DND-41 (cell line): ENCODE measurements around the gene MAN2B2.

Experiments
- ATAC-seq: fragments of 200-7000 bp; cut with Tn5 transposase; 3 replicates; pipeline ENCODE4 v1.9.1; 2021; ENCODE audit warnings: low read depth; ENCODE audit not compliant: insufficient read depth
- DNase-seq: peaks from one replicate; pipeline ENCODE4 v3.0.0-alpha.2; 2020
- H2AFZ ChIP-seq: 2 replicates; pipeline ENCODE4 v1.6.0; 2012; ENCODE audit warnings: low read depth, low read length
- H3K27ac ChIP-seq: 2 replicates; pipeline ENCODE4 v1.5.1; 2012; ENCODE audit warnings: low read length, inconsistent platforms
- H3K27me3 ChIP-seq: fragments of 200-600 bp; sonication (generic); 2 replicates; pipeline ENCODE4 v1.6.0; 2012; ENCODE audit warnings: low read length, mild to moderate bottlenecking, inconsistent platforms; ENCODE audit not compliant: insufficient read depth, poor library complexity
- H3K36me3 ChIP-seq: 2 replicates; pipeline ENCODE4 v1.5.1; 2012; ENCODE audit warnings: low read length, inconsistent platforms; ENCODE audit not compliant: insufficient read depth
- H3K4me1 ChIP-seq: 2 replicates; pipeline ENCODE4 v1.5.1; 2012; ENCODE audit warnings: mild to moderate bottlenecking, low read length; ENCODE audit not compliant: insufficient read depth
- H3K4me2 ChIP-seq: 2 replicates; pipeline ENCODE4 v1.6.0; 2012; ENCODE audit warnings: mild to moderate bottlenecking, moderate library complexity, low read length, inconsistent platforms; ENCODE audit not compliant: insufficient read depth
- H3K4me3 ChIP-seq, 2 experiments: fragments of 200-600 bp in 1 of 2; shearing (Covaris generic) in 1 of 2; 2 replicates each; pipeline ENCODE4 v1.5.1; 2012 to 2016; ENCODE audit warnings: inconsistent platforms in 2 of 2, low read length in 2 of 2, mild to moderate bottlenecking in 2 of 2, low read depth in 1 of 2, moderate library complexity in 1 of 2
- H3K79me2 ChIP-seq: 2 replicates; pipeline ENCODE4 v1.6.0; 2012; ENCODE audit warnings: low read length, inconsistent platforms; ENCODE audit not compliant: insufficient read depth
- H3K9ac ChIP-seq: 2 replicates; pipeline ENCODE4 v1.6.0; 2012; ENCODE audit warnings: low read depth, mild to moderate bottlenecking, inconsistent platforms, low read length, moderate library complexity
- H3K9me3 ChIP-seq: 2 replicates; pipeline ENCODE4 v1.5.1; 2012; ENCODE audit warnings: low read length, moderate library complexity, mild to moderate bottlenecking, inconsistent platforms; ENCODE audit not compliant: insufficient read depth, severe bottlenecking
- H4K20me1 ChIP-seq: 2 replicates; pipeline ENCODE4 v1.6.0; 2012; ENCODE audit warnings: low read length; ENCODE audit not compliant: insufficient read depth
- CTCF ChIP-seq: IDR thresholded peaks from 2 replicates; pipeline ENCODE4 v1.5.1; 2012; ENCODE audit warnings: borderline replicate concordance, low read length, moderate library complexity, mild to moderate bottlenecking; ENCODE audit not compliant: poor library complexity, severe bottlenecking; ENCODE audit errors: extremely low read depth
- EZH2 ChIP-seq: IDR thresholded peaks from 3 replicates; pipeline ENCODE4 v1.6.1; 2012; ENCODE audit warnings: borderline replicate concordance, low read depth, mild to moderate bottlenecking, moderate library complexity, low read length, inconsistent platforms; ENCODE audit not compliant: severe bottlenecking

Gene MAN2B2

GRCh38 chr4:6535706-6536105 is 39.3 kb upstream of the MAN2B2 start:
- no peak for DNase-seq
- no peaks in the 10 kb centered on the region for H3K4me1 ChIP-seq
- H4K20me1 ChIP-seq = 0 out of 2 replicates have a peak, but pooled peaks cover 6% of the 10 kb centered on the region
- no peaks in the 10 kb centered on the region for H3K27me3 ChIP-seq
- H3K9me3 ChIP-seq = no peaks in the 10 kb centered on the region
- ATAC-seq = no peak
- no peaks in the 10 kb centered on the region for H3K36me3 ChIP-seq
- no peaks in the 10 kb centered on the region for H3K79me2 ChIP-seq
- no peak overlapping the region for H3K9ac ChIP-seq
- no peak overlapping the region for H3K4me3 ChIP-seq
- no peak overlapping the region for H3K4me2 ChIP-seq
- TF ChIP-seq EZH2 (no peak), CTCF (no peak)
- H3K27ac ChIP-seq = no peak overlapping the region
- H2AFZ ChIP-seq = no peak overlapping the region

- Histone ChIP-seq H3K27ac (no peak overlapping the region), H3K79me2 (no peaks in the 10 kb centered on the region), H4K20me1 (0 out of 2 replicates have a peak, but pooled peaks cover 7% of the 10 kb centered on the region), H3K36me3 (no peaks in the 10 kb centered on the region), H3K4me3 (no peak overlapping the region), H3K9ac (no peak overlapping the region), H3K4me2 (no peak overlapping the region), H3K27me3 (no peaks in the 10 kb centered on the region), H3K9me3 (no peaks in the 10 kb centered on the region), H3K4me1 (no peaks in the 10 kb centered on the region), H2AFZ (no peak overlapping the region)
- ATAC-seq = no peak
- TF ChIP-seq CTCF (no peak), EZH2 (no peak)
- DNase-seq = no peak
Measured at GRCh38 chr4:6538111-6538510, 36.9 kb upstream of the MAN2B2 start.

GRCh38 chr4:6538575-6538974 is 36.4 kb upstream of the MAN2B2 start:
- H3K4me1 ChIP-seq = no peaks in the 10 kb centered on the region
- DNase-seq = no peak
- no peaks in the 10 kb centered on the region for H3K36me3 ChIP-seq
- H3K4me3 ChIP-seq = no peak overlapping the region
- no peak for ATAC-seq
- H2AFZ ChIP-seq = no peak overlapping the region
- no peak overlapping the region for H3K27ac ChIP-seq
- H3K79me2 ChIP-seq = no peaks in the 10 kb centered on the region
- H3K27me3 ChIP-seq = no peaks in the 10 kb centered on the region
- H4K20me1 ChIP-seq = 0 out of 2 replicates have a peak, but pooled peaks cover 7% of the 10 kb centered on the region
- H3K4me2 ChIP-seq = no peak overlapping the region
- H3K9me3 ChIP-seq = no peaks in the 10 kb centered on the region
- H3K9ac ChIP-seq = no peak overlapping the region
- TF ChIP-seq EZH2 = no peak
- no peak for TF ChIP-seq CTCF
